NCI-H187 (cell line): ENCODE measurements around the gene TTR.

Experiments used
- DNase-seq, 2 experiments: peaks; one replicate each; lab custom pipeline; 2025; lab: John Stamatoyannopoulos, UW

TTR gene

DNA sequence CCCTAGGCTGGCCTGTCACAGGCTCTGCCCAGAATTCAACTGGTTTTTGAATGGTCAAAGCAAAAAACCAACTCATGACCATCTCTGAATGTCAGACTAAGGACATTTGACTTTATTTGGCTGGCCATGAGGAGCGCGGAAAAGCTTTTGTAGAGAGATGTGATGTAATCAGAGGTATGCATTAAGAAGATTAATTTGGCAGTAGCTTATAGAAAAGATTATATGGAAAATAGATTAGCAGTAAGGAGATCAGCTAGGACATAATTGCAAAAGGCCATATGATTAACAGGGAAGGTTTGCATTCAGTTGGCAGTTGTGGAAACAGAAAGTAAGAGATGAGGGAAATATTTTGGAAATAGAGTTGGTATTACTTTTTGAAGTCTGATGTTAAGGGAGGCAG, 12.3 kb upstream of the TTR start:
- no peak for DNase-seq

GRCh38 chr18:31581498-31582197, 10.0 kb upstream of the TTR start:
- no peak for DNase-seq

GRCh38 chr18:31583185-31583854, 8.4 kb upstream of the TTR start:
- no peak for DNase-seq

DNA sequence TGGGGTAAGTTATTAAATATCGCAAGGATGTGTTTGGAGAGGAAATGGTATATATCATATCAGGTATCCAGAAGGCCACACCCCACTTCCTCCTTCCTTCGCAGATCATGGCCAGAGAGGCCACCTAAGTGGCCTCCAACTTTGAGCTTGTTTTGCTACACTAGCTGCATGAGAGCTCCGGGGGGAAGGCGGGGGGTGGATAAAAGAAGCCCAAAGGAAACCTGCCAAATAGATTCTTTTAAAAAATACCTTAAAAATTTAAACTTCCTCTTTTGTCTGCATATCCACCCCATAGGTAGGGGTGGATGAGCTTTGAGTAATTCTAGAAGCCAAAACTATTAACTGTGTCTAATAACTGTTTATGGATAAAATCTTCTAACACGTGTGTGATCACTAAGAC, 5.7 kb upstream of the TTR start:
- DNase-seq = no peak

GRCh38 chr18:31586616-31587015, 5.1 kb upstream of the TTR start:
- DNase-seq = no peak

GRCh38 chr18:31587529-31587928, 4.1 kb upstream of the TTR start:
- no peak for DNase-seq

GRCh38 chr18:31590570-31590969, 1.1 kb upstream of the TTR start:
- DNase-seq = no peak

- no peak for DNase-seq
Measured at GRCh38 chr18:31591113-31591512, 564 bp upstream of the TTR start.

DNA sequence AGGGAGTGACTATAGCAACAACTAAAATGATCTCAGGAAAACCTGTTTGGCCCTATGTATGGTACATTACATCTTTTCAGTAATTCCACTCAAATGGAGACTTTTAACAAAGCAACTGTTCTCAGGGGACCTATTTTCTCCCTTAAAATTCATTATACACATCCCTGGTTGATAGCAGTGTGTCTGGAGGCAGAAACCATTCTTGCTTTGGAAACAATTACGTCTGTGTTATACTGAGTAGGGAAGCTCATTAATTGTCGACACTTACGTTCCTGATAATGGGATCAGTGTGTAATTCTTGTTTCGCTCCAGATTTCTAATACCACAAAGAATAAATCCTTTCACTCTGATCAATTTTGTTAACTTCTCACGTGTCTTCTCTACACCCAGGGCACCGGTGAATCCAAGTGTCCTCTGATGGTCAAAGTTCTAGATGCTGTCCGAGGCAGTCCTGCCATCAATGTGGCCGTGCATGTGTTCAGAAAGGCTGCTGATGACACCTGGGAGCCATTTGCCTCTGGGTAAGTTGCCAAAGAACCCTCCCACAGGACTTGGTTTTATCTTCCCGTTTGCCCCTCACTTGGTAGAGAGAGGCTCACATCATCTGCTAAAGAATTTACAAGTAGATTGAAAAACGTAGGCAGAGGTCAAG, 955 bp downstream of the TTR start:
- no peak for DNase-seq

DNA sequence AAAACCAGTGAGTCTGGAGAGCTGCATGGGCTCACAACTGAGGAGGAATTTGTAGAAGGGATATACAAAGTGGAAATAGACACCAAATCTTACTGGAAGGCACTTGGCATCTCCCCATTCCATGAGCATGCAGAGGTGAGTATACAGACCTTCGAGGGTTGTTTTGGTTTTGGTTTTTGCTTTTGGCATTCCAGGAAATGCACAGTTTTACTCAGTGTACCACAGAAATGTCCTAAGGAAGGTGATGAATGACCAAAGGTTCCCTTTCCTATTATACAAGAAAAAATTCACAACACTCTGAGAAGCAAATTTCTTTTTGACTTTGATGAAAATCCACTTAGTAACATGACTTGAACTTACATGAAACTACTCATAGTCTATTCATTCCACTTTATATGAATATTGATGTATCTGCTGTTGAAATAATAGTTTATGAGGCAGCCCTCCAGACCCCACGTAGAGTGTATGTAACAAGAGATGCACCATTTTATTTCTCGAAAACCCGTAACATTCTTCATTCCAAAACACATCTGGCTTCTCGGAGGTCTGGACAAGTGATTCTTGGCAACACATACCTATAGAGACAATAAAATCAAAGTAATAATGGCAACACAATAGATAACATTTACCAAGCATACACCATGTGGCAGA, 3.6 kb downstream of the TTR start:
- no peak for DNase-seq

GRCh38 chr18:31596081-31596872, 4.6 kb downstream of the TTR start:
- DNase-seq = no peak

- no peak for DNase-seq
Measured at GRCh38 chr18:31598021-31598805, 6.5 kb downstream of the TTR start.

DNA sequence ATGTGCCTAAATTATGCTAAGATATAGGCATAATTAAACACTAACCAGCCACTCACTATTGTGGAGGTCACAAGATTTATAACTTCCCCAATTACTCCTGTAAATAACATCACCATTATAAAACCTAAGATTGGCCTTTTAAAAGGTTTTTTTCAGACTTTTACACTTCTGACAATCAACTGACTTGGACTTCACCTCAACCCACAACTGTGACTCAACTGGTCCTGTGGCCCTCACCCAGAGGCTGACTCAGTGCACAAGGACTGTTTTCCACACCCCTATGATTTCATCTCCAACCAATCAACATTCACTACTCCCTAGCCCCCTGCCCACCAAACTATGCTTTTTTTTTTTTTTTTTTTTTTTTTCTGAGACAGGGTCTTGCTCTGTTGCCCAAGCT, 11.6 kb downstream of the TTR start:
- DNase-seq = no peak

GRCh38 chr18:31606265-31606664, 14.6 kb downstream of the TTR start:
- no peak for DNase-seq

- DNase-seq = no peak
Measured at GRCh38 chr18:31607384-31607783, 15.7 kb downstream of the TTR start.

DNA sequence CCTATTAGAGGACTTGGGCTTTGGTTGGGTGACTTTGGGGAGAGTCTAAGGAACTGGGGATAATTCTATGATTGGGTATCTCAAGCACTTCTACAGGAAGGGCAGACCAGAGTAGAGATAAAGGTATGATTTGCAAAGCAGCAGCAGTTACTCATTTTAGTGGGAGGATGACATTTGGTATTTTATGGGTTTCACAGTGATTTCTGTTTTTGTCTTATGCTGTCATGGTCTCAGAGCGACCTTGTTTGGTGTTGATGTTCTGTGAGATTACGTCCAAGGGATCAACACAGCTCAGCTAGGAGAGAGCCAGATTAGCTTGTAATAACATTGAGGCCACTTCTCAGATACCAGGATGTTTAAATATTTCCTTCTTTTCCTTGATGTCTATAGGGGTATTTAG, 18.2 kb downstream of the TTR start:
- DNase-seq = no peak

- no peak for DNase-seq
Measured at GRCh38 chr18:31610286-31611205, 18.9 kb downstream of the TTR start.

- no peak for DNase-seq
Measured at GRCh38 chr18:31611511-31611910, 19.8 kb downstream of the TTR start.

DNA sequence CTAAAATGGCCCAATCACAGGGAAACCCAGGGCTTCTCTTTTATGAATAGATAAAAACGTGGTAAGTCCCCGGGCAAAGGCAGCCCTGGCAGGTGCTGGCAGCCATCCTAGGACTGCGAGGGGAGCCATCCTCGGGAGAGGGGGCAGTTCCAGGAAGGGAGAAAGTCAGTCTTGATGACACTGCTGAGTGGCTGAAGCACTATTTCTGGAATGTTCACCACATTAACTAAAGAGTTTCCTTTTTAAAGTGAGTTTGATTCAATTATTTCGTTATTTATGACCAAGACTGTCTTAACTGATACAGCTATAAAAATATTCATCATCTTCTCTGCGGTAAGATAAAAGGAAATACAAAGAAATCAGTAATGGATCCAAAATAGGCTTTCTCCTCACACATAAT, 20.4 kb downstream of the TTR start:
- DNase-seq = no peak

DNA sequence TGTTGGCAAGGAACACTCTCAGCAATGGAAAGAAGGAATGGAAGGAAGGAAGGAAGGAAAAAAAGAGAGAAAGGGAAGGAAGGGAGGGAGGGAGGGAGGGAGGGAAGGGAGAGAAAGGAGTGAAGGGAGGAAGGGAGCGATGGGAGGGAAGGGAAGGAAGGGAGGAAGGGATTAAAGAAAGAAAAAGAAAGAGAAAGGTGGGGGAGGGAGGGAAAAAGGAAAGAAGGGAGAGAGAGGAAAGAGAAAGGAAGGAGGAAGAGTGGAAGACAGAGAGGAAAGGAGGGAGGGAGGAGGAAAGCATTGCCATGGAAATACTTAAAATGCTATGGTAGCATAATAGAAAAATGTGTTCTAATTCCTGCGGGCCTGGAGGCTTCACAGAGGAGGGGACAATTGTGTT, 22.4 kb downstream of the TTR start:
- no peak for DNase-seq
